ENCODE data around the gene FOXL3.

DNA sequence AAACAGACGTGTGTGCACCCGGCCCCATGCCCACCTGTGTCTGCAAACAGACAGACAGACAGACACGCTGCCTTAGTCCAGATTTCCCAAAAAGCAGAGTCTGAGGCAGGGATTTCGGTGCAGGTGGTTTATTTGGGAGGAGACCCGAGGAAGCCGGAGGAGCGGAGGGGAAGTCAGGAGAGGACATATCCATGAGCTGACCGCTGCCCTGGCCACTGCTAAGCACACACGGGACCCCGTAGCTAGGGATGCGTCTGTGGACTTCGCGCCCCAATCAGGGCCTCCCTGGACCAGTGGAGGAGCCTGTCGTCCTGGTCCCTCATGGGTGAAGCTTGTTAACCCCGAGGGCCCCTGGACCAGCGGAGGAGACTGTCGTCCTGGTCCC lies 47.6 kb downstream of the FOXL3 start:
- TF ChIP-seq, protein P1, sequence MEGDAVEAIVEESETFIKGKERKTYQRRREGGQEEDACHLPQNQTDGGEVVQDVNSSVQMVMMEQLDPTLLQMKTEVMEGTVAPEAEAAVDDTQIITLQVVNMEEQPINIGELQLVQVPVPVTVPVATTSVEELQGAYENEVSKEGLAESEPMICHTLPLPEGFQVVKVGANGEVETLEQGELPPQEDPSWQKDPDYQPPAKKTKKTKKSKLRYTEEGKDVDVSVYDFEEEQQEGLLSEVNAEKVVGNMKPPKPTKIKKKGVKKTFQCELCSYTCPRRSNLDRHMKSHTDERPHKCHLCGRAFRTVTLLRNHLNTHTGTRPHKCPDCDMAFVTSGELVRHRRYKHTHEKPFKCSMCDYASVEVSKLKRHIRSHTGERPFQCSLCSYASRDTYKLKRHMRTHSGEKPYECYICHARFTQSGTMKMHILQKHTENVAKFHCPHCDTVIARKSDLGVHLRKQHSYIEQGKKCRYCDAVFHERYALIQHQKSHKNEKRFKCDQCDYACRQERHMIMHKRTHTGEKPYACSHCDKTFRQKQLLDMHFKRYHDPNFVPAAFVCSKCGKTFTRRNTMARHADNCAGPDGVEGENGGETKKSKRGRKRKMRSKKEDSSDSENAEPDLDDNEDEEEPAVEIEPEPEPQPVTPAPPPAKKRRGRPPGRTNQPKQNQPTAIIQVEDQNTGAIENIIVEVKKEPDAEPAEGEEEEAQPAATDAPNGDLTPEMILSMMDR (IDR thresholded peaks at IDR 0.05): no peak
- no peak for TF ChIP-seq POLR2A (IDR thresholded peaks at IDR 0.05)
- no peak for TF ChIP-seq POLR2AphosphoS5 (IDR thresholded peaks at IDR 0.05)

Measured in breast epithelium (tissue), 3 donors.